Ishikawa (cell line): ENCODE measurements around the gene DGKI.

ENCODE experiments used
- CREB1 ChIP-seq: IDR thresholded peaks from 2 replicates; pipeline ENCODE4 v1.6.1; 2012; ENCODE audit warnings: low read depth
- EP300 ChIP-seq: IDR thresholded peaks from 2 replicates; pipeline ENCODE4 v1.6.1; 2012; ENCODE audit warnings: borderline replicate concordance
- FOXM1 ChIP-seq: IDR thresholded peaks from 2 replicates; pipeline ENCODE4 v1.6.1; 2012; ENCODE audit warnings: low read depth, borderline replicate concordance
- RAD21 ChIP-seq: IDR thresholded peaks from 2 replicates; pipeline ENCODE4 v1.6.1; 2012; ENCODE audit warnings: low read depth
- TAF1 ChIP-seq: IDR thresholded peaks from 2 replicates; pipeline ENCODE4 v1.6.1; 2012; ENCODE audit warnings: low read depth, mild to moderate bottlenecking
- TCF12 ChIP-seq: IDR thresholded peaks from 2 replicates; pipeline ENCODE4 v1.6.1; 2012; ENCODE audit warnings: low read depth
- YY1 ChIP-seq: IDR thresholded peaks from 2 replicates; pipeline ENCODE4 v1.6.1; 2012; ENCODE audit warnings: low read depth
- ZBTB7A ChIP-seq: IDR thresholded peaks from 2 replicates; pipeline ENCODE4 v1.6.1; 2012; ENCODE audit warnings: low read depth
- TF ChIP-seq, protein P1 (sequence below): IDR thresholded peaks from 2 replicates; pipeline ENCODE4 v1.6.1; 2012
- TF ChIP-seq, protein P2 (sequence below): IDR thresholded peaks from 2 replicates; pipeline ENCODE4 v1.6.1; 2012

GRCh38 chr7:137454767-137455166 lies 392.0 kb downstream of the DGKI start:
- TF ChIP-seq, protein P1, sequence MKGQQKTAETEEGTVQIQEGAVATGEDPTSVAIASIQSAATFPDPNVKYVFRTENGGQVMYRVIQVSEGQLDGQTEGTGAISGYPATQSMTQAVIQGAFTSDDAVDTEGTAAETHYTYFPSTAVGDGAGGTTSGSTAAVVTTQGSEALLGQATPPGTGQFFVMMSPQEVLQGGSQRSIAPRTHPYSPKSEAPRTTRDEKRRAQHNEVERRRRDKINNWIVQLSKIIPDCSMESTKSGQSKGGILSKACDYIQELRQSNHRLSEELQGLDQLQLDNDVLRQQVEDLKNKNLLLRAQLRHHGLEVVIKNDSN: no peak
- TF ChIP-seq TAF1 (no peak), FOXM1 (no peak), EP300 (no peak), TCF12 (no peak), YY1 (no peak), CREB1 (no peak), ZBTB7A (no peak), RAD21 (no peak)
- TF ChIP-seq, protein P2, sequence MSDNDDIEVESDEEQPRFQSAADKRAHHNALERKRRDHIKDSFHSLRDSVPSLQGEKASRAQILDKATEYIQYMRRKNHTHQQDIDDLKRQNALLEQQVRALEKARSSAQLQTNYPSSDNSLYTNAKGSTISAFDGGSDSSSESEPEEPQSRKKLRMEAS: no peak
